ENCODE data around the gene LYL1. TPM values are rescaled to one million over a fixed set of nuclear protein-coding genes. Genes with fewer than 3 reads are reported as not detected.

Gene LYL1
- total and polyA plus RNA-seq, 2 donors (not counting 3 experiments of a cell fraction or from before 2014, with no cell fraction given) = 74.4 to 87.3 TPM

DNA sequence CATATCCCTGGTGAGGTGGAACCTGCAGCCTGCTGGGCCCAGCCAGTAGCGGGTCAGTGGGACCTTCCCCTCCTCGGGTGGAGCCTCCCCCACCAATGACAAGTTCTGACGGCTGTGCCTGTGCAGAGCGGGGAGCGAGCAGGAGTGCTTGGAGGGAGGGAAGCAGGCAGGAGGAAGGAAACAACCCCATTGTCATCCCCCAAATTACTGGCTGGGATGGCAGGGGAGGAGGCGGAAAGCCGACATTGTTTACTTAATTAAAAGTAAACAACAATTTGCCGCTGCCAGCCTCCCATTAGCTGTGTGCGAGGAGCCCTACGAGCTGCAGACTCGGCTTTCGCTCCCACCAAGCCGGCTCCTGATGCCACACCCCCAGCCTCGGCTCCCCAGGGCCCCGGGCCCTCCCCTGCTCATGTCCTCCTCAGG is 45.5 kb downstream of the LYL1 start:
- TF ChIP-seq FOS (IDR thresholded peaks at IDR 0.05; ENCODE audit: borderline replicate concordance, insufficient read depth, low read length) (no peak), POLR2A (IDR thresholded peaks at IDR 0.05; ENCODE audit: low read depth, low read length) (no peak), POLR2AphosphoS5 (IDR thresholded peaks at IDR 0.05; ENCODE audit: insufficient read depth, low read depth, low read length) (no peak), MYC (IDR thresholded peaks at IDR 0.05; ENCODE audit: low read depth, low read length) (no peak), EZH2 (IDR thresholded peaks at IDR 0.05; ENCODE audit: borderline replicate concordance, low read depth, low read length, severe bottlenecking) (no peak), JUN (IDR thresholded peaks at IDR 0.05; ENCODE audit: borderline replicate concordance, insufficient read depth, insufficient read length, low read depth) (no peak)
- TF ChIP-seq, protein P1, sequence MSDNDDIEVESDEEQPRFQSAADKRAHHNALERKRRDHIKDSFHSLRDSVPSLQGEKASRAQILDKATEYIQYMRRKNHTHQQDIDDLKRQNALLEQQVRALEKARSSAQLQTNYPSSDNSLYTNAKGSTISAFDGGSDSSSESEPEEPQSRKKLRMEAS (IDR thresholded peaks at IDR 0.05; ENCODE audit: insufficient read depth, insufficient read length) = no peak
- Histone ChIP-seq H3K4me1 (ENCODE audit: control insufficient read depth, extremely low read depth, insufficient read depth, low read length) (peaks cover 64% of the 10 kb centered on the region), H3K27me3 (ENCODE audit: control insufficient read depth in 2 of 2, insufficient read depth in 2 of 2, low read length in 2 of 2) (no peaks in the 10 kb centered on the region), H3K9me3 (replicated peaks; ENCODE audit: control insufficient read depth, insufficient read depth, low read length) (no peaks in the 10 kb centered on the region), H3K27ac (ENCODE audit: insufficient read depth, low read depth, low read length) (no peak overlapping the region), H3K9me1 (replicated peaks; ENCODE audit: control insufficient read depth, extremely low read depth, insufficient read depth, low read length) (no peaks in the 10 kb centered on the region), H2AFZ (ENCODE audit: low read depth, low read length) (no peak overlapping the region), H4K20me1 (replicated peaks; ENCODE audit: control insufficient read depth, extremely low read depth, insufficient read depth, low read length) (no peaks in the 10 kb centered on the region), H3K79me2 (ENCODE audit: control insufficient read depth, insufficient read depth, low read length) (no peaks in the 10 kb centered on the region), H3K4me3 (replicated peaks in 1 of 3; ENCODE audit: insufficient read depth in 1 of 3, low read depth in 1 of 3, low read length in 3 of 3) (no peak overlapping the region), H3K4me2 (ENCODE audit: insufficient read depth, low read length) (no peak overlapping the region), H3K9ac (replicated peaks; ENCODE audit: extremely low read depth, insufficient read depth, low read length) (no peak overlapping the region), H3K36me3 (ENCODE audit: control insufficient read depth in 2 of 2, extremely low read depth in 1 of 2, insufficient read depth in 2 of 2, low read length in 2 of 2) (no peaks in the 10 kb centered on the region)
- CTCF ChIA-PET = interaction anchor here (1.5 to 15.7 kb wide), 5 partner anchors 15 to 92 kb away, joined by 5 to 463 read pairs (median 65); no protein-coding TSS in a partner anchor
- dilution Hi-C loops (cut with MboI; ENCODE audit: extremely low pct_ligation_motif_present, low sequenced_read_pairs) = no loop called here
- peak; percentile 71 for FAIRE-seq
- peak; percentile 17 for DNase-seq (ENCODE audit: low read depth, low spot score)
- POLR2A ChIA-PET = no interaction called here
- intact Hi-C loops (cut with micrococcal nuclease) = loop anchor here (1.0 kb wide), 1 partner anchor 74 kb away; no protein-coding TSS in a partner anchor
- no TSS peak for BruUV-seq (replicated peaks)

DNA sequence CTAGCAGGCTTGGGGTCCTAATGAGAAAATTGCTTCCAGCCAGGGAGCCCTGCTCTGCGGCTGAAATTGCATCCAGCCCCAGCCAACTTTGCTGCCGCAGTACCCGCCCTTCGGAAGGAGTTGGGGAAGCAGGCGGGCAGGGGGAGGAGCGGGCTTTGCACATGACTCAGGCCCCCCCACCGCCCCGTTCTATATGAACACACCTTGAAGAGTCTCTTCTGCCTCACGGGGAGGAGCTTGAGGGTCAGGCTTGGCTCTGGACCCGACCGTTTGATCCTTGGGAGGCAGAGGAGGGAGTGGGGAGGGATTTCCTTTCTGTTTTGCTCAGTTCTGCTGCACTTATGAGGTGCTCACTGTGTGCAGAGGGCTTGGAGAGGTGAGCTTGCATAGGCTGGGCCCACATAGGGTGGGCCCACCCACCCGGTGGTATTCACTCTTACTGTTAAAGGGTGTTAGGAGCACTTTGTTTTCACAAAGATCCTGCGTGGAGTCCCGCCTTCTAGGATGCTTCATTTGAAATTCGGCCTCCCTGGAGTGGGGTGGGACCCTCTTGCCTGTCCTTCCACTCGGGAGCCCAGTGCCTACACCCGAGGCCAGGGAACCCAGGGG is 46.5 kb downstream of the LYL1 start:
- H3K27me3 ChIP-seq (ENCODE audit: control insufficient read depth in 2 of 2, insufficient read depth in 2 of 2, low read length in 2 of 2) = no peaks in the 10 kb centered on the region
- H3K4me3 ChIP-seq (replicated peaks in 1 of 3; ENCODE audit: insufficient read depth in 1 of 3, low read depth in 1 of 3, low read length in 3 of 3) = no peak overlapping the region
- dilution Hi-C loops (cut with MboI; ENCODE audit: extremely low pct_ligation_motif_present, low sequenced_read_pairs) = no loop called here
- H3K27ac ChIP-seq (ENCODE audit: insufficient read depth, low read depth, low read length) = peak overlapping the region; percentile 61
- H3K4me2 ChIP-seq (ENCODE audit: insufficient read depth, low read length) = no peak overlapping the region
- intact Hi-C loops (cut with micrococcal nuclease) = no loop called here
- H3K9me3 ChIP-seq (replicated peaks; ENCODE audit: control insufficient read depth, insufficient read depth, low read length) = no peaks in the 10 kb centered on the region
- TF ChIP-seq, protein P2, sequence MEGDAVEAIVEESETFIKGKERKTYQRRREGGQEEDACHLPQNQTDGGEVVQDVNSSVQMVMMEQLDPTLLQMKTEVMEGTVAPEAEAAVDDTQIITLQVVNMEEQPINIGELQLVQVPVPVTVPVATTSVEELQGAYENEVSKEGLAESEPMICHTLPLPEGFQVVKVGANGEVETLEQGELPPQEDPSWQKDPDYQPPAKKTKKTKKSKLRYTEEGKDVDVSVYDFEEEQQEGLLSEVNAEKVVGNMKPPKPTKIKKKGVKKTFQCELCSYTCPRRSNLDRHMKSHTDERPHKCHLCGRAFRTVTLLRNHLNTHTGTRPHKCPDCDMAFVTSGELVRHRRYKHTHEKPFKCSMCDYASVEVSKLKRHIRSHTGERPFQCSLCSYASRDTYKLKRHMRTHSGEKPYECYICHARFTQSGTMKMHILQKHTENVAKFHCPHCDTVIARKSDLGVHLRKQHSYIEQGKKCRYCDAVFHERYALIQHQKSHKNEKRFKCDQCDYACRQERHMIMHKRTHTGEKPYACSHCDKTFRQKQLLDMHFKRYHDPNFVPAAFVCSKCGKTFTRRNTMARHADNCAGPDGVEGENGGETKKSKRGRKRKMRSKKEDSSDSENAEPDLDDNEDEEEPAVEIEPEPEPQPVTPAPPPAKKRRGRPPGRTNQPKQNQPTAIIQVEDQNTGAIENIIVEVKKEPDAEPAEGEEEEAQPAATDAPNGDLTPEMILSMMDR (IDR thresholded peaks at IDR 0.05; ENCODE audit: extremely low read depth in 1 of 2, insufficient read depth in 1 of 2, low read depth in 1 of 2, low read length in 2 of 2) = no peak
- no peak for TF ChIP-seq JUN (IDR thresholded peaks at IDR 0.05; ENCODE audit: borderline replicate concordance, insufficient read depth, insufficient read length, low read depth)
- no peaks in the 10 kb centered on the region for H3K9me1 ChIP-seq (replicated peaks; ENCODE audit: control insufficient read depth, extremely low read depth, insufficient read depth, low read length)
- no peaks in the 10 kb centered on the region for H3K36me3 ChIP-seq (ENCODE audit: control insufficient read depth in 2 of 2, extremely low read depth in 1 of 2, insufficient read depth in 2 of 2, low read length in 2 of 2)
- H4K20me1 ChIP-seq (replicated peaks; ENCODE audit: control insufficient read depth, extremely low read depth, insufficient read depth, low read length) = no peaks in the 10 kb centered on the region
- CTCF ChIA-PET = interaction anchor here (1.0 to 15.7 kb wide), 6 partner anchors 14 to 91 kb away, joined by 4 to 463 read pairs (median 34); no protein-coding TSS in a partner anchor
- FAIRE-seq = peak; percentile 55
- no peaks in the 10 kb centered on the region for H3K79me2 ChIP-seq (ENCODE audit: control insufficient read depth, insufficient read depth, low read length)
- peaks cover 69% of the 10 kb centered on the region for H3K4me1 ChIP-seq (ENCODE audit: control insufficient read depth, extremely low read depth, insufficient read depth, low read length)
- H2AFZ ChIP-seq (ENCODE audit: low read depth, low read length) = no peak overlapping the region
- POLR2A ChIA-PET = interaction anchor here (0.9 kb wide), 1 partner anchor 38 kb away, joined by 3 read pairs; no protein-coding TSS in a partner anchor
- H3K9ac ChIP-seq (replicated peaks; ENCODE audit: extremely low read depth, insufficient read depth, low read length) = peak overlapping the region; percentile 33
- BruUV-seq (replicated peaks) = no TSS peak
- DNase-seq (ENCODE audit: low read depth, low spot score) = no peak

Data from endothelial cell of umbilical vein (primary cell).